ENCODE measurements around the gene RCC1. TPM values are rescaled to one million over a fixed set of nuclear protein-coding genes. Genes with fewer than 3 reads are reported as not detected.
"Not testable (repeated sequence)": the region's sequence is repeated elsewhere in the genome, so short reads cannot be mapped to it uniquely, and the experiment has no call there.

RCC1 gene
- total RNA-seq, 2 donors from 2014 or later, result 10.1 to 23.4 TPM

DNA sequence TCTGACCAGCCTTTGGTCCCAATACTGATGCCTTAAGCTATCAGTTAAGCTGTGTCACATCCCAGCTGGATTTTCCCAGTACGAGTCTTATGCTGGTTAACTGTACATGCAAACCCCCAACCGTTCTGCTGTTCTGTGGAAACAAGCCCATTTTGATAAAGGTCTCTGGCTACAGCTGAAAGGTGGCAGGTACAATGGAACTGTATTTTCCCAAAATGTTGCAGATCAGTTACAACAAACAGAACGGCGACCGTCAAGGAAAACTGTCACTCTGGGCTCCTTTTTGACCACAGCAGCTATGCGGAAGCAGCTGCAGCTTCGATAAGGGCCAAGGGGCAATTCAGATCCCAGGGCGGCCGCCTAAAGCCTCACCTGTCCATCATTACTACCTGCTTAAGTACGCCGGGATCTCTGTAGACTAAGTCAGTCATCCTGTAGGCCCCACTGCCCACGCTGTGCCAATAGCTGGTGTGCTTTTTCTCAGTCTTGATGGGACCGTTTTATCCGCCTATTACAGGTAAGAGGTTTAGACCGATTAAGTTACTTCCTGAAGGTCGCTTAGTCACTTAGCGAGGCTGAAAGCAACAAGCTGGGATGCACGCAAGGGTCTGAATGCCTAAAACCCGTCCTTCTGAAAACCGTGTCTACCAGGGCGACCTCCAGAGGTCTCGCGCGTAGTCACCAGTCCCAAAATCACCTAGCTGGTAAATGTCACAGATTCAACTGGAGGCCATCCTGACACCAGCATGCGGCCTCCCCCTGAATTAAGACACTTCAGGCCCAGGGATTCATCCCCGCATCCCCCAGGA, 75.1 kb downstream of the RCC1 start:
- 0 to 3% methylated on average over 18 to 26 of the region's 26 CpGs for WGBS, 2 donors
- peak overlapping the region; percentile 70 to 88 (median 76) for H3K27ac ChIP-seq
- peak; percentile 40 to 46 (median 45) for DNase-seq

DNA sequence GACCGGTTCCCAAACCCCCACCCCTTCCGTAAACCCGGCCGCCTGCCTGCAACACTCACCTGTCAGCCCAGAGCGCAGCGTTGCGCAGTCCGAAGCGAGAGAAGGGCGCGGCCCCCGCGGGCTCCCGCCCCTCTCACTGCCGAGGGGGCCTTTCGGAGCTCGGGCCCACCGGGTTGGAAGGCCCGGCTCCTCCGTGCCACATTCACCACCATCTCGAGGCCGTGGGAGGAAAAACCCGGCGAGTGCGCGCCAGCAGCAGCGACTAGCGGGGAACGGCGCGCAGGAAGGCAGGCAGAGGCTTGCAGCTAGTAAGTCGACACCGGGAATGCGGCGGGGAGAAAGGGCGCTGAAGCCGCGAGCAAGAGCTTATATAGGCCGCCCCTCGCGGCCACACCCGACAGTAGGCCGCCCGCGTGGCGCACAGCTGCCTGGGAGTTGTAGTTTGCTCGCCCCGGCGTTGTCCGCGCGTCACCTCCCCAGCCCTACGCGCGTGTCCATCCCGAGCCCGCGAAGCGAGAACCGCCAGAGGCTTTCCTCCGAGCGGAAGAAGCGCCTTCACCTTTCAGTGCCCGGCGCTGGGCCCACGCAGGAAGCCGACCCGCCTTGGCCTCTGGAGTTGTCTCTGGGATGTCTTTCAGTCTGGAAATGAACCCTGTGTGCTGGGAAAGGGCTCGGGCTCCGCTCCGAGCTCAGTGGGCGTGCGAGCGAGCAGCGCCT, 75.8 kb downstream of the RCC1 start:
- intact Hi-C loops (cut with DNase I), result no loop called here
- peak; percentile 95 to 99 (median 98) for TF ChIP-seq POLR2A (IDR thresholded peaks at IDR 0.05)
- TF ChIP-seq, protein P1, sequence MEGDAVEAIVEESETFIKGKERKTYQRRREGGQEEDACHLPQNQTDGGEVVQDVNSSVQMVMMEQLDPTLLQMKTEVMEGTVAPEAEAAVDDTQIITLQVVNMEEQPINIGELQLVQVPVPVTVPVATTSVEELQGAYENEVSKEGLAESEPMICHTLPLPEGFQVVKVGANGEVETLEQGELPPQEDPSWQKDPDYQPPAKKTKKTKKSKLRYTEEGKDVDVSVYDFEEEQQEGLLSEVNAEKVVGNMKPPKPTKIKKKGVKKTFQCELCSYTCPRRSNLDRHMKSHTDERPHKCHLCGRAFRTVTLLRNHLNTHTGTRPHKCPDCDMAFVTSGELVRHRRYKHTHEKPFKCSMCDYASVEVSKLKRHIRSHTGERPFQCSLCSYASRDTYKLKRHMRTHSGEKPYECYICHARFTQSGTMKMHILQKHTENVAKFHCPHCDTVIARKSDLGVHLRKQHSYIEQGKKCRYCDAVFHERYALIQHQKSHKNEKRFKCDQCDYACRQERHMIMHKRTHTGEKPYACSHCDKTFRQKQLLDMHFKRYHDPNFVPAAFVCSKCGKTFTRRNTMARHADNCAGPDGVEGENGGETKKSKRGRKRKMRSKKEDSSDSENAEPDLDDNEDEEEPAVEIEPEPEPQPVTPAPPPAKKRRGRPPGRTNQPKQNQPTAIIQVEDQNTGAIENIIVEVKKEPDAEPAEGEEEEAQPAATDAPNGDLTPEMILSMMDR (IDR thresholded peaks at IDR 0.05), result peak in 4 of 7 experiments; percentile 10 to 57 (median 46)
- peaks cover 4 to 13% of the 10 kb centered on the region in 2 donors for H3K36me3 ChIP-seq (replicated peaks in 1 of 2; ENCODE audit: insufficient read depth in 1 of 2, low read depth in 2 of 2)
- H3K4me3 ChIP-seq, result peak overlapping the region; percentile 46 to 60
- 0 to 1% methylated on average over 2 to 75 of the region's 75 CpGs for WGBS, 2 donors
- DNase-seq (peak; percentile 96 to 97 (median 96)), ATAC-seq (peak; percentile 97)
- peaks cover 21% of the 10 kb centered on the region for H3K4me1 ChIP-seq
- peak overlapping the region; percentile 70 to 88 (median 76) for H3K27ac ChIP-seq
- no peaks in the 10 kb centered on the region for H3K9me3 ChIP-seq
- H3K27me3 ChIP-seq, result no peaks in the 10 kb centered on the region

More for the DNA sequence above, 75.1 kb downstream of the RCC1 start:
- peaks cover 4 to 13% of the 10 kb centered on the region in 2 donors for H3K36me3 ChIP-seq (replicated peaks in 1 of 2; ENCODE audit: insufficient read depth in 1 of 2, low read depth in 2 of 2)
- TF ChIP-seq POLR2A (IDR thresholded peaks at IDR 0.05), result no peak
- TF ChIP-seq, protein P1 (IDR thresholded peaks at IDR 0.05), result no peak
- H3K27me3 ChIP-seq, result no peaks in the 10 kb centered on the region
- peak overlapping the region; percentile 46 to 60 for H3K4me3 ChIP-seq
- H3K9me3 ChIP-seq, result no peaks in the 10 kb centered on the region
- intact Hi-C loops (cut with DNase I), result no loop called here
- ATAC-seq, result peak; percentile 23
- peaks cover 21% of the 10 kb centered on the region for H3K4me1 ChIP-seq

DNA sequence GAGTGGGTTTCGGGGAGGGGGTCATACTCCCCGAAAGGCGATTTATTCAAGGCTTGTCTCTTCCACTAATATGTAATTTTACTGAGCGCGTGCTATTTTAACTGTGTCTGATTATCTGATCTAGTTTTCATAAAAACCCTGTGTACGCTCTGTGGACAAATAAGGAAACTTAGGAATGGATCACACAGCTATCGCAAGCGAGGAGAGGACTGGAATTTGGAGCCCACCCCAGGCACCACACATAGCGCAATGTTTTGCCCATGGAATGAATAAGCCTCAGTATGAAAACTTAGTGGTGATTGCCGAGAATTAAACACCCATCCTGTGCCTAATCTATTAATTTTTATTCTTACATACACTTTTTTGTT, 76.4 kb downstream of the RCC1 start:
- intact Hi-C loops (cut with DNase I), result no loop called here
- peak overlapping the region; percentile 70 to 88 (median 76) for H3K27ac ChIP-seq
- peaks cover 21% of the 10 kb centered on the region for H3K4me1 ChIP-seq
- WGBS, 2 donors, result 2 to 5% methylated on average over 10 of the region's 10 CpGs
- ATAC-seq (peak; percentile 8), DNase-seq (no peak)
- H3K9me3 ChIP-seq, result no peaks in the 10 kb centered on the region
- TF ChIP-seq POLR2A (IDR thresholded peaks at IDR 0.05), result no peak
- peak overlapping the region in 1 of 2 donors; percentile 60 for H3K4me3 ChIP-seq
- H3K27me3 ChIP-seq, result no peaks in the 10 kb centered on the region
- peaks cover 4 to 13% of the 10 kb centered on the region in 2 donors for H3K36me3 ChIP-seq (replicated peaks in 1 of 2; ENCODE audit: insufficient read depth in 1 of 2, low read depth in 2 of 2)

DNA sequence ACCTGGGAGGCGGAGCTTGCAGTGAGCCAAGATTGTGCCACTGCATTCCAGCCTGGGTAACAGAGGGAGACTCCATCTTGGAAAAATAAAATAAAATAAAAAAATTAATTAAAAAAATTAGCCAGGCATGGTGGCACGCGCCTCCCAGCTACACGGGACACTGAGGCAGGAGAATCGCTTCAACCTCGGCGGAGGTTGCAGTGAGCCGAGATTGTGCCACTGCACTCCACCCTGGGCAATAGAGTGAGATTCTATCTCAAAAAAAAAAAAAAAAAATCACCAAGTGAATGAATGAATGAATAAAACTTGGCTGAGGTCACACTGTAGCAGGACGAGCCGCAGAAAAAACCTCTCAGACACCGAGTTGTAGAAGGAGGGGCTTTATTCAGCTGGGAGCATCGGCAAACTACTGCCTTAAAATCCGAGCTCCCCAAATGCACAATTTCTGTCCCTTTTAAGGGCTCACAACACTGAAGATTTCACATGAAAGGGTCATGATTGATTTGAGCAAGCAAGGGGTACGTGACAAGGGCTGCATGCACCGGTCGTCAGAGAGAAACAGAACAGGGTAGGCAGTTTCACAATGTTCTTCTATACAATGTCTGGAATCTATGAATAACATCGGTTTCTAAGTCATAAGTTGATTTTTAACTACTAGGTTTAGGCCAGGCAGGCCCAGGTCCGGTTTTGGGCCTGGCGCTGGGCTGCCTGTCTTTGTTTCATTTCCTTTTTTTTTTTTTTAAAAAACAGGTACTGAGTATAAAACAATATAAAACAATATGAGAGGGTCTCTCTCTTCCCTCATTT, 80.9 kb downstream of the RCC1 start:
- DNase-seq; H3K27me3 ChIP-seq; H3K36me3 ChIP-seq (replicated peaks in 1 of 2; ENCODE audit: insufficient read depth in 1 of 2, low read depth in 2 of 2); H3K4me3 ChIP-seq; ATAC-seq; H3K4me1 ChIP-seq; intact Hi-C loops (cut with DNase I); H3K9me3 ChIP-seq: not testable (repeated sequence)
- 82 to 83% methylated on average over 19 of the region's 19 CpGs for WGBS, 2 donors
- peak overlapping the region in 1 of 4 donors; percentile 18 for H3K27ac ChIP-seq

Small RNA genes within 50 kb of the gene (small RNA-seq; reads per million reads assigned to genes)
- gene RNU6ATAC27P (not detected), gene SNORA16A (not detected), gene SNORA44 (not detected), gene SNORA61 (not detected), gene SNORA73A (not detected), gene SNORA73B (11.9 reads per million, percentile 92 among the genes with 10 or more reads in this experiment), gene SNORD99 (119,064 reads per million, percentile 100 among the genes with 10 or more reads in this experiment)

Other genes with a start within 250 kb of the RCC1 start
- gene SESN2, start 246.5 kb upstream of the RCC1 start, total RNA-seq, result 10 to 100 TPM in 1 of 2 donors, 1 to 10 TPM in 1; 8.2 to 12.5 TPM
- gene MED18, start 177.0 kb upstream of the RCC1 start, total RNA-seq, result 10 to 100 TPM in 1 of 2 donors, 1 to 10 TPM in 1; 7.3 to 10.5 TPM
- 10 to 100 TPM; 14.5 to 32.6 TPM for gene PHACTR4, start 136.3 kb upstream of the RCC1 start, total RNA-seq
- 10 to 100 TPM in 1 of 2 donors, 1 to 10 TPM in 1; 8.9 to 14.3 TPM for gene TRNAU1AP, start 47.0 kb downstream of the RCC1 start, total RNA-seq
- 1 to 10 TPM in 1 of 2 donors, not detected in 1; 2.9 TPM for gene RAB42, start 86.2 kb downstream of the RCC1 start, total RNA-seq
- gene TAF12, start 137.0 kb downstream of the RCC1 start, total RNA-seq, result 10 to 100 TPM; 11.7 to 11.9 TPM
- gene RNU11, start 142.6 kb downstream of the RCC1 start, total RNA-seq, result not detected
- 1 to 10 TPM; 5.2 to 5.6 TPM for gene GMEB1, start 162.7 kb downstream of the RCC1 start, total RNA-seq
- gene YTHDF2, start 230.9 kb downstream of the RCC1 start, total RNA-seq, result 10 to 100 TPM; 20.2 to 28.7 TPM